EL (cell line): Measurements from ENCODE around the gene SPDYC.

Experiments used
- DNase-seq: peaks from one replicate; pipeline ENCODE4 v3.0.0-alpha.2; 2016

Gene SPDYC

GRCh38 chr11:65170058-65170534 lies at the start of gene SPDYC:
Gene SPDYC (plus strand): TSS chr11:65170233. CDS start chr11:65171358, 1,125 bp downstream.
- no peak for DNase-seq

GRCh38 chr11:65120831-65121230 lies 49.2 kb upstream of the SPDYC start:
- DNase-seq, result no peak

- DNase-seq, result no peak
Measured at GRCh38 chr11:65121447-65121864, 48.6 kb upstream of the SPDYC start.

GRCh38 chr11:65121865-65122696 lies 48.0 kb upstream of the SPDYC start, which contains the start of the genes FAU and MRPL49:
Gene FAU (minus strand): TSS chr11:65122134. CDS start chr11:65121813, 321 bp downstream.
Gene MRPL49 (plus strand): TSS chr11:65122321. CDS start chr11:65122347, 26 bp downstream.
- peak; percentile 97 for DNase-seq

GRCh38 chr11:65124480-65125196 lies 45.4 kb upstream of the SPDYC start:
- no peak for DNase-seq

- no peak for DNase-seq
Measured at GRCh38 chr11:65125197-65126056, 44.6 kb upstream of the SPDYC start.

- DNase-seq, result no peak
Measured at GRCh38 chr11:65126624-65127274, 43.3 kb upstream of the SPDYC start.

GRCh38 chr11:65127473-65128181 lies 42.4 kb upstream of the SPDYC start:
- no peak for DNase-seq

GRCh38 chr11:65128182-65129145 lies 41.6 kb upstream of the SPDYC start:
- no peak for DNase-seq

GRCh38 chr11:65129649-65130441 lies 40.2 kb upstream of the SPDYC start:
- DNase-seq, result no peak

GRCh38 chr11:65130631-65131416 lies 39.2 kb upstream of the SPDYC start:
- no peak for DNase-seq

- DNase-seq, result no peak
Measured at GRCh38 chr11:65131417-65131776, 38.6 kb upstream of the SPDYC start.

- no peak for DNase-seq
Measured at GRCh38 chr11:65131895-65132237, 38.2 kb upstream of the SPDYC start.

GRCh38 chr11:65132238-65132987 lies 37.6 kb upstream of the SPDYC start:
- DNase-seq, result no peak

GRCh38 chr11:65132988-65133700 lies 36.9 kb upstream of the SPDYC start:
- DNase-seq, result peak; percentile 29

GRCh38 chr11:65133724-65134123 lies 36.3 kb upstream of the SPDYC start:
- no peak for DNase-seq

- peak; percentile 86 for DNase-seq
Measured at GRCh38 chr11:65134240-65134951, 35.6 kb upstream of the SPDYC start, which contains the start of gene SYVN1. Gene SYVN1 (minus strand): TSS chr11:65134519. CDS start chr11:65133601, 918 bp downstream.
